SJSA1 (cell line): ENCODE results near the gene IL1RAP. TPM values are rescaled to one million over a fixed set of nuclear protein-coding genes. Genes with fewer than 3 reads are reported as not detected.

Experiments used
- DNase-seq, 2 experiments: peaks; one replicate each; pipeline ENCODE4 v3.0.0-alpha.2; 2015 to 2020; ENCODE audit warnings: low spot score in 2 of 2, low read depth in 1 of 2
- H3K27ac ChIP-seq: fragments of 250-450 bp; sonication (Bioruptor Pico); 2 replicates; pipeline ENCODE4 v1.5.1; 2020; ENCODE audit warnings: mild to moderate bottlenecking, moderate library complexity
- H3K27me3 ChIP-seq: fragments of 250-450 bp; sonication (Bioruptor Pico); replicated peaks from 2 replicates; pipeline ENCODE4 v1.5.1; 2020; ENCODE audit warnings: mild to moderate bottlenecking, moderate library complexity
- H3K36me3 ChIP-seq: fragments of 250-450 bp; sonication (Bioruptor Pico); 2 replicates; pipeline ENCODE4 v1.5.1; 2020; ENCODE audit warnings: mild to moderate bottlenecking
- H3K4me1 ChIP-seq: fragments of 250-450 bp; sonication (Bioruptor Pico); replicated peaks from 2 replicates; pipeline ENCODE4 v1.6.1; 2021; ENCODE audit warnings: mild to moderate bottlenecking
- H3K4me3 ChIP-seq: fragments of 250-450 bp; sonication (Bioruptor Pico); 2 replicates; pipeline ENCODE4 v1.5.1; 2020; ENCODE audit warnings: mild to moderate bottlenecking
- H3K9me3 ChIP-seq: fragments of 250-450 bp; sonication (Bioruptor Pico); replicated peaks from 2 replicates; pipeline ENCODE4 v1.5.1; 2020; ENCODE audit warnings: mild to moderate bottlenecking
- total RNA-seq: library from RNA; depleted of rRNA; stranded (reverse); fragments of >200 nt; shearing (Covaris generic); gene quantifications from 2 replicates; pipeline ENCODE4 v1.2.3, GENCODE V29; 2014

Gene IL1RAP
- total RNA-seq, 1 experiment from 2014 or later: 29.6 TPM

DNA sequence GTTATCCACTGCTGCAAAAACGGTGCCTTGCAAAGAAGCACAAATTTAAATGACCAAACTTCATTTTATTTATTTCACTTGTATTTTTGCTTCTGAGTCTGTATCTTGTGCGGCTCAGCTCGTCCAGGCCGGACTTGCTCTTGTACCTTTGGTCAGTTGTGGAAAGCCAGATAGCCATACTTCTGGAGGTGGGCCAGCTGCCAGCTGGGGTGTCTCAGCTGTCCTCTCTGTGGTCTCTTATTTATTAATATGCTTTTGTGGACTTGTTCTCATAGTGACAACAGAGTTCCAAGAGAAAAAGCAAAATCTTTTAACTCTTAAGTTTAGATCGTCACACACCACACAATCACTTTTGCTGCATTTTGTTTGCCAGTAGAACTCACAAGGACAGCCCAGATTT lies 87.7 kb downstream of the IL1RAP start:
- peaks cover 16% of the 10 kb centered on the region for H3K36me3 ChIP-seq
- no peaks in the 10 kb centered on the region for H3K27me3 ChIP-seq
- no peak overlapping the region for H3K27ac ChIP-seq
- no peak for DNase-seq
- no peaks in the 10 kb centered on the region; the same call in 1 of the 2 replicates for H3K9me3 ChIP-seq
- H3K4me3 ChIP-seq: no peak overlapping the region
- H3K4me1 ChIP-seq: no peaks in the 10 kb centered on the region

DNA sequence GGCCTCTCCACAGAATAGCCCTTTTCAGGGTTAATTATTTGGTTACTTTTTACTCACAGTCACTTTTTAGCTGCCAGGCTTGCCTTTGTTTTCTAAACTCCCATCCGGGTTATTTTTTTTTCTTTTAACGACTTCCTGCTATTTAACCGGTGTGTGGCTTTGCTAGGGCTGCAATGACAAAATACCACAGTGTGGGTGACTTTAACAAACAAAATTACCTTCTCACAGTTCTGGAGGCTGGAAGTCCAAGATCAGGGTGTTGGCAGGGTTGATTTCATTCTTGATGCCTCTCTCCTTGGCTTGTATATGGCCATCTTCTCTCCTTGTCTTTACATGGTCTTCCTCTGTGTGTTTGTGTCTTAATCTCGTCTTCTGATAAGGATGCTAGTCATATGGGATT lies 91.5 kb downstream of the IL1RAP start:
- no peak overlapping the region for H3K4me3 ChIP-seq

DNA sequence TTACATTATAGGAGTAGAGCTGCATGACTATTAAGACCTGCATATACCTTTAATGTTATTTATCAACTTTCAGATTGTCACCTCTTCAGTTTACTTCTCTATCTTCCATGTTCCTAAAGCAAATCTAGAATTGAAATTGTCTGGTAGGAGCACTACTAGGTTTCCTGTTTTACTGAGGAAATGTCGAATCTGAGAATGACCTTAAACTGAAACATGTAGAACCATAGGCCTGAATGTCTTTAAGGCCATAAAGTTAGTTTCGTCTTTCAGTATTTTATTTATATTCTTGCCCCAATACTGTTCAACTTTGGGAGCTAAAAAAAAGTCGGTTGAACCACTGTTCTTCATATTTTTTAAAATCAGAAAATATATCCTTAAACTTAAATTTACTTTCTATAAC lies 92.7 kb downstream of the IL1RAP start:
- no peak for DNase-seq
- H3K27ac ChIP-seq: no peak overlapping the region
- no peaks in the 10 kb centered on the region for H3K4me1 ChIP-seq
- no peaks in the 10 kb centered on the region for H3K27me3 ChIP-seq
- no peak overlapping the region for H3K4me3 ChIP-seq
- no peaks in the 10 kb centered on the region for H3K9me3 ChIP-seq
- H3K36me3 ChIP-seq: peaks cover 27% of the 10 kb centered on the region

More for the DNA sequence above, 91.5 kb downstream of the IL1RAP start:
- Histone ChIP-seq H3K9me3 (no peaks in the 10 kb centered on the region), H3K4me1 (no peaks in the 10 kb centered on the region), H3K27ac (no peak overlapping the region), H3K36me3 (peaks cover 27% of the 10 kb centered on the region), H3K27me3 (no peaks in the 10 kb centered on the region)
- DNase-seq: no peak

DNA sequence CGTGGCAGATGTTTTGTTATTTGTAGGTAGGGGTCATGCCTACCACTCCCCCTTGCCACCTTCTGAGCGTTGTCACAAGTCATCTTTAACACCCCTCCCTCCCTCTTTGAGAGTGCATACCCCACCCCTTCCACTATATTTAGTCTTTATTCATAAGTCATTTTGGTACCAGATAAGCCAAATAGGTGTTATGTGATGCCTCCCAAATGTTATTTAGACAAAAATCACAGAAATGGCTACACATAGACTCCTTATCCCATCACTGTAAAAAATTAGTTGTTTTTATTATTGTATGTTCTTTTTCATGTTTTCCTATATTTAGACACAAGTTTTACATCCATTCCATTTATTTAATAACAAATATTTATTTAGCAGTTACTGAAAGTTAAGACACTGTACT lies 93.1 kb downstream of the IL1RAP start:
- Histone ChIP-seq H3K4me3 (no peak overlapping the region), H3K9me3 (no peaks in the 10 kb centered on the region), H3K27me3 (no peaks in the 10 kb centered on the region), H3K4me1 (no peaks in the 10 kb centered on the region), H3K36me3 (peaks cover 27% of the 10 kb centered on the region), H3K27ac (no peak overlapping the region)
- no peak for DNase-seq

DNA sequence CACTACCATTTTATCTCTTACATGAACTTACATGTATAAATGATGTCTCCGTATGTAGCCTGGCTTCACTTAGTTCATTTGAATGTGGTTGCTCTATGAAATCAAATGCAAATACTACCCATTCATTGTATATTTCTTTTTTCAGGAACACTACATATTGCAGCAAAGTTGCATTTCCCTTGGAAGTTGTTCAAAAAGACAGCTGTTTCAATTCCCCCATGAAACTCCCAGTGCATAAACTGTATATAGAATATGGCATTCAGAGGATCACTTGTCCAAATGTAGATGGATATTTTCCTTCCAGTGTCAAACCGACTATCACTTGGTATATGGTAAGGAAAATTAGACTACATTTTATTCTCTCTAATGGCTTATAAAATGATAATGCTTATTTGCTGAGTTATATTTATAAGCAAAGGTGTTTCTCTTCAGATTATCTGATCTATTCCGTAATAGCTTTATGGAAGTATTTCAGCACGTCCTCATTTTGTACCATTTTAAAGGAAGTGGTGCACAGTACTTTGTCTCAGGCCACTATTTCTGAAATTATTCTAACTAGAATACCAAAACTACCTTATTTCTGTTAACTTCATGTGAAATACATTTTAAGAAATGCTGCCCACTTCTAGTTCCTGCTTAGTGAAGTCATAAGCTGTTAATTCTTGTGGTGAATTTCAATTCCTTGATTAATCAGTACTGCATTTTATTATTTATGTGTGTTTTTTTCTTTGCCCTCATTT lies 95.1 kb downstream of the IL1RAP start:
- H3K36me3 ChIP-seq: peaks cover 27% of the 10 kb centered on the region
- DNase-seq: no peak
- H3K27ac ChIP-seq: no peak overlapping the region
- no peak overlapping the region for H3K4me3 ChIP-seq
- H3K9me3 ChIP-seq: no peaks in the 10 kb centered on the region
- no peaks in the 10 kb centered on the region for H3K27me3 ChIP-seq
- H3K4me1 ChIP-seq: no peaks in the 10 kb centered on the region

DNA sequence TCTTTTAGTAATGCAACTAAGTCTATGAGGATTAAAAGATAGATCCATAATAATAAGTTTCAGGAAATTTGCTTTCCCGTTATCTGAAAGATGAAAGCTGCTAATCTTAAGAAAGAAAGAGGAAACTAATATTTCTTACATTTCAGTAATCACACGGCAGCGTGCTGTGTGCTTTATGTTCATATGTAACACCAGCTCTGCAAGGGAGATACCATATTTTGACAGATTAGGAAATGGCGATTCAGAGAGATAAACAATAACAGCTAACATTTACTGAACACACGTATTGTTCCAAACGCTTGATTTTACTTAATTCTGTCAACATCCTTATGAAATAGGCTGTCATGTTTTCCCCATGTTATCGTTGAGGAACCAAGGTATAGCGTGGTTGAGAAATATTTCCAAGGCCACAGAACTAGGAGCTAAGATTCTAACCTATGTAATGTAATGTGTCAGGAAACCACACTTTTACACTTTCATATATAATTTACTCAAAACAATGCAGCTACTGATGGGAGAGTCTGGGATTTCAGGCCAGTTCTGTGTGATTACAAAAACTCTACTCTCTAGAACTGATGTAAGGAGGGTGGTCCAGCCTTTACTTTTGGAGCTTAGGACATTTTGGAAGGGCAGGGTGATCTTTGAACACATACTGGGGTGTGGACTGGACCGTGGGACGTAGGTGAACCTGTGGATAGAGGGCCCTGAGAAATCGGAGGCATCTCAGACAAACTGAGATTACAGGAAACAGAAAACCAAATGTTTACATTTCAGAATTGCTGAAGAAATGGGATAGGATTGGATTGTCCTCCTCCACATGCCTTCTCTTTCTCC lies 100.6 kb downstream of the IL1RAP start:
- Histone ChIP-seq H3K27ac (no peak overlapping the region), H3K36me3 (0 out of 2 replicates have a peak, but pooled peaks cover 5% of the 10 kb centered on the region), H3K9me3 (no peaks in the 10 kb centered on the region), H3K4me1 (no peaks in the 10 kb centered on the region), H3K4me3 (no peak overlapping the region), H3K27me3 (no peaks in the 10 kb centered on the region)
- DNase-seq: no peak

DNA sequence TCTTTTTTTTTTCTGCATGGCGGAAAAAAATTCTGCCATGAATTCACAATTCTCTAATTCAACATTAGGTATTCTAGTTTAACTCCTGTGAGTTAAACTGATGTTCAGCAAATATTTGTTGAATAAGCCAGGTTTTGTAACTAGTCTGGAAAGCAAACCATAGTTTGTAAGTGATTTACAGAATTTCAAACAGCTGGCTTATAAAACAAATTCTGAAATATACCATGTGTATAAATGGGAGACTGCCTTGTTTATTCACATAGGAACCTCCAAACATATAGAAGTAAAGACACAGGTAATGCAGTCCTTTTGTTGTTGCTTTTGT lies 101.1 kb downstream of the IL1RAP start:
- Histone ChIP-seq H3K27ac (no peak overlapping the region), H3K36me3 (no peaks in the 10 kb centered on the region), H3K4me3 (no peak overlapping the region), H3K9me3 (no peaks in the 10 kb centered on the region), H3K4me1 (no peaks in the 10 kb centered on the region), H3K27me3 (no peaks in the 10 kb centered on the region)
- no peak for DNase-seq

DNA sequence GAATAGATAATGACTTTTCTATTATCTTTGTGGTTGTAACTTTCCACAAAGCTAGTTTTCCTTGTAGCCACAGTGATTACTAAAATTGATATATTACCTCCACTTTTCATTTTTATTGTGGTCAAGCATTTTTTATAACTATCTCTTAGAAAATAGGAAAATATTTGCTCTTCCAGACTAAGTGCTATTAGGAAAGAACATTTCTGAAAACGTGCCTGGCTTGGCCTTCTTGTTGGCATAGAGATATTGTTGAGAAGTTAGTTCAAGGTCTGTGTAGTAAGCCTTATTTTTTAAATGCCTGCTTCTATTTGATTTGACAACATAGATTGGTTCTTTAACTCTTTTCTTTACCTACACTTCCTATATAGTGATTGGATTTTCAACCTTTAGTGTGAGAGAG lies 101.7 kb downstream of the IL1RAP start:
- Histone ChIP-seq H3K4me3 (no peak overlapping the region), H3K36me3 (peaks cover 4% of the 10 kb centered on the region; the same call in 1 of the 2 replicates), H3K4me1 (0 out of 2 replicates have a peak, but pooled peaks cover 3% of the 10 kb centered on the region), H3K27ac (no peak overlapping the region), H3K9me3 (no peaks in the 10 kb centered on the region), H3K27me3 (no peaks in the 10 kb centered on the region)
- no peak for DNase-seq

DNA sequence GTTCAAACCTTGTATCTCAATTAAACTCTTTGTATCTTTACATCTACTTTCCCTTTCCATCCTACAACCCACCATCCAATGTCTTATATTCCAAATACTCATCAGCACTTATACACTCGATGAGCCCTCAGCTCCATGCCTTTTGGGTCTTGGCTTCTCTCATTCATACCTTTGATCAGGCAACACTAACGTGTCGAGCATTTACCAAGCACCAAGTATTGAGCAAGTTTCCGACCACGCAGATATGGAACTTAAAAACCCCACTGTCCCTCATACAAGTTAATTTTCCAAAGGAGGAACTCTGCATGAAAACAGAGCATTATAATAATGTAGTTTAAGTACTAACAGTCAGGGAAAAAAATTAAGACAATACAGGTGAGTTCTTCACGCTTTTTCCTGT lies 102.8 kb downstream of the IL1RAP start:
- Histone ChIP-seq H3K4me1 (0 out of 2 replicates have a peak, but pooled peaks cover 3% of the 10 kb centered on the region), H3K4me3 (no peak overlapping the region), H3K27ac (no peak overlapping the region), H3K9me3 (no peaks in the 10 kb centered on the region), H3K36me3 (peaks cover 4% of the 10 kb centered on the region; the same call in 1 of the 2 replicates), H3K27me3 (no peaks in the 10 kb centered on the region)
- DNase-seq: no peak

DNA sequence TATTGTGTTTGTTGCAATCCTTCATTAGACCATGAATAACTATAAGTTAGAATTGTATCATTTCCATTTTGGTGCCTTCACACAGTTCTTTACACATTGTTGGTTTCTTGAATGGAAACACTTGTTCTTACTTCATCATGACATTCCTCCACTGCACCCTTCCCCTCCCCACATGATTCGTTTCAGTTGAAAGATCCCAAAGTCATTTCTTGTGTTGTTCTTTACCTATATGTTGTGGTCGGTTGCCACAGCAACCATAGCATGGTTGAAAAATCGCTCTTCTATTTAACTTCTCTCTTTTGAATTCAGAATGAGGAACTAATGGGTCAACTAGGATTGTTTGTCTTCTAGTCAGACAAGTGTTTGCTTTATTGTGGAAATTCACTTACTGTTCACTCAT lies 103.3 kb downstream of the IL1RAP start:
- Histone ChIP-seq H3K4me3 (no peak overlapping the region), H3K9me3 (no peaks in the 10 kb centered on the region), H3K27ac (no peak overlapping the region), H3K27me3 (no peaks in the 10 kb centered on the region), H3K4me1 (0 out of 2 replicates have a peak, but pooled peaks cover 3% of the 10 kb centered on the region), H3K36me3 (peaks cover 4% of the 10 kb centered on the region; the same call in 1 of the 2 replicates)
- DNase-seq: no peak

DNA sequence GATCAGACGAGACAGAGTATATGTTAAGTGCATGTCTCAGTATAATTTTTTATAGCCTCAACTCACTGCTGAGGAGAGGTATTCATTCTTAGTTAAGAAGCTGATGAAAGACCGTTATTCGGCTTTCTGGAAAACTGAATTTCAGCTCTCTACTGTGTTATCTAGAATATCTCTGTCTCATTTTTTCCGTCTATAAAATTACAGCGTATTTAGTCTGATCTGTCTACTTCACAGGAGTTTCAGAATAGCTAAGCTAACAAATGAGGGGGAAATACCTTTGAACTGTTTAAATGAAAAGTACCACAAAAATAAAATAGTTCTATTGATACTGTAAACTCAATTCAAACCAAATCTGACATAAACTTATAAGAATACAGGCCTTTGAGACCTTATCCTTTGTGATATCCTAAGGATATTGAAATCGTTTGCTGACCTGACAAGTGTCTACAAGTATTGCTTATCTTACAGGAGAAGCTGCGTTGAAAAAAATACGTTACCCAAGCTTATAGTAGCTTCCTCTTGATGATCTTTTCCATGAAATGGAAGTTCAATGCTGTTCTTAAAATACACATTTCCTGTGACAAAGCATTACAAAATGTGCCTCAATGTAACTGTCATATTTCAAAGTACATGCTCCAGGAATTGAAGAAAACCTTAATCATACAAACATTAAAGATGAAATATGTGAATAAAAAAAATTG lies 104.6 kb downstream of the IL1RAP start:
- Histone ChIP-seq H3K4me3 (no peak overlapping the region), H3K4me1 (0 out of 2 replicates have a peak, but pooled peaks cover 3% of the 10 kb centered on the region), H3K9me3 (no peaks in the 10 kb centered on the region), H3K27ac (no peak overlapping the region), H3K27me3 (no peaks in the 10 kb centered on the region), H3K36me3 (peaks cover 4% of the 10 kb centered on the region; the same call in 1 of the 2 replicates)
- no peak for DNase-seq

DNA sequence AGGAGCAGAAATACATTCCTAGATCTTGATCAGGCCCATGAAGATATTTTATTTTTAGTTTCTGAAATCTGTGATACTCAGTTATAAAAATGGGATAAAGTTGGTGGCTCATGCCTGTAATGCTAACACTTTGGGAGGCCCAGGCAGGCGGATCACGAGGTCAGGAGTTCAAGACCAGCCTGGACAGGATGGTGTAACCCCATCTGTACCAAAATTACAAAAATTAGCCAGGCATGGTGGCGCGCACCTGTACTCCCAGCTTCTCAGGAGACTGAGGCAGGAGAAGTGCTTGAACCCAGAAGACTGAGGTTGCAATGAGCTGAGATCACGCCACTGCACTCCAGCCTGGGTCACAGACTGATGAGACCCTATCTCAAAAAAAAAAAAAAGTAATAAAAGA lies 105.5 kb downstream of the IL1RAP start:
- Histone ChIP-seq H3K27ac (no peak overlapping the region), H3K36me3 (peaks cover 4% of the 10 kb centered on the region; the same call in 1 of the 2 replicates), H3K9me3 (no peaks in the 10 kb centered on the region), H3K4me3 (no peak overlapping the region), H3K27me3 (no peaks in the 10 kb centered on the region), H3K4me1 (0 out of 2 replicates have a peak, but pooled peaks cover 3% of the 10 kb centered on the region)
- DNase-seq: no peak

DNA sequence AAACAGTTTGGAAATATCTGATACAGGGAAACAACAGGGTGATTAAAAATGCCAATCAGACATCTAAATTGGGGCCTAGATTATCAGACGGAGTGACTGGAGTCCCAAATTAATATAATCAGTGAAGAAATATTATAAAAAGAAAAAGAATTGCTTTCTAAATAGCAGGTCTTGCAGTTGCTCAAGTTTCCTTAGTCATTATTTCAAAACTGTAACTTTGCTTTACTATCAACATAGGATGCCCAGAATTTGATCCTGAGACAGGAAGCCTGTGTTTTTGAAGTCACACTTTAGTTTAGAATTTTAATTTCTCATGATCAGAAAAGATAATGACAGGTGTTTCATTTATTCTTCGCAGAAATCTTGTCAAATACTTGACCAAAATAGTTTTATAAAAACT lies 105.9 kb downstream of the IL1RAP start:
- H3K27me3 ChIP-seq: no peaks in the 10 kb centered on the region
- no peak for DNase-seq
- H3K27ac ChIP-seq: no peak overlapping the region
- peaks cover 4% of the 10 kb centered on the region; the same call in 1 of the 2 replicates for H3K36me3 ChIP-seq
- H3K4me1 ChIP-seq: 0 out of 2 replicates have a peak, but pooled peaks cover 3% of the 10 kb centered on the region
- H3K9me3 ChIP-seq: no peaks in the 10 kb centered on the region
- H3K4me3 ChIP-seq: no peak overlapping the region
